ENCODE data around the gene GRM1. TPM values are rescaled to one million over a fixed set of nuclear protein-coding genes. Genes with fewer than 3 reads are reported as not detected.

The GRM1 gene
- total RNA-seq, 1 donor from 2014 or later, result 2.9 TPM

DNA sequence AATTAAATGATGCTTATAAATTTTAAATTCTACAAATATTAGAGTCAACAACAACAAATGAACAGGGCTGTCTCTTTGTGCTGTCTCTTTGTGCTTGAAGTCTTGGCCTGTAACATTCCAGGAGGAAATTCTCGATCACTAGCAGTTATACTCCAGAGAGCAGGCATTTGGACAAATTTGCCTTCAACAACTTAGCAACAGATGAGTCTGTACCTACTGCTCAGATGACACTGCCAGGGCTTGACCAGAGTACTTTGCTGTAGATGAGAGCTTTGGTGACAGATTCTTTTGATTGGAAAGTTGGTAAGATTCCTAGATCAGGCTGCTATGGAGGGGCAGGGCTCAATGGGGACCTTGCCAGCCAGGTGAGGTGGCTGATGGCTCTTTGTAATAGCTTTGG, 217.2 kb downstream of the GRM1 start:
- DNase-seq (ENCODE audit: missing footprints) (no peak), ATAC-seq (no peak)
- intact Hi-C loops (cut with DNase I), result no loop called here

DNA sequence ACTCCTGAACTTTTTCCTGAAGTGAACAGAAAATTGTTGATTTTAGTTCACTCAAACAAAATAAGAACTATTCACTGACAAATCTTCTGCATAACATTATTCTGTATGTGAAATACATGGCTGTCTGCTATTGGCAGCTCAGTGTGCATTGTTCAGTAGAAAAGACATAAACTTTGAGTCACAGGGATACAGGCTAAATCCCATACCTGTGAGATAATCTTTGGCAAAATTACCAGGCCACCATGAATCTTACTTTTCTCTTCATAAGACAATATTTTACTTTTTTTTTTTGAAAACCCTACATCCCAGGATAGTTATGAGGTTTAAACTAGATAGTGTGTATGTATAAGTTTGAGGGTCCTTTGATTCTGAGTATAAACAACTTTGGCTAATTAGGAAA, 224.8 kb downstream of the GRM1 start:
- intact Hi-C loops (cut with DNase I), result no loop called here
- DNase-seq (ENCODE audit: missing footprints) (no peak), ATAC-seq (no peak)

DNA sequence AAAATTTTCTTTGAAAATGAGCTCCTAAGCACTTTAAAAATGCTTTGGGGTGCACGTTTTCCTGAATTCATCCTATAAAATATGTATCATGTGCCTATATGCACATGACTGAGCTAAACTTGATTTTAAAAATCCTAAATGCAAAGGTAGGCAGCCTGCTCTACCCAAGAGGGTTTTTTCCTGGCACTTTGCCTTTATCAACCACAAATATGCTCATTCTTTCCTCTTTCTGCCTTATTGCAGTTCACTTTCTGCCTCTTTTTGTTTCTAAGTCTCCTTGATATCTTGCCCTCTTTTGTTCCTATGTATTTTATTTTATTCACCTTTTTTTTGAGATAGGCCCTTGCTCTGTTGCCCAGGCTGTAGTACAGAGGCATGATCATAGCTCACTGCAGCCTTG, 229.3 kb downstream of the GRM1 start:
- no peak for ATAC-seq
- no peak for DNase-seq (ENCODE audit: missing footprints)
- intact Hi-C loops (cut with DNase I), result no loop called here

DNA sequence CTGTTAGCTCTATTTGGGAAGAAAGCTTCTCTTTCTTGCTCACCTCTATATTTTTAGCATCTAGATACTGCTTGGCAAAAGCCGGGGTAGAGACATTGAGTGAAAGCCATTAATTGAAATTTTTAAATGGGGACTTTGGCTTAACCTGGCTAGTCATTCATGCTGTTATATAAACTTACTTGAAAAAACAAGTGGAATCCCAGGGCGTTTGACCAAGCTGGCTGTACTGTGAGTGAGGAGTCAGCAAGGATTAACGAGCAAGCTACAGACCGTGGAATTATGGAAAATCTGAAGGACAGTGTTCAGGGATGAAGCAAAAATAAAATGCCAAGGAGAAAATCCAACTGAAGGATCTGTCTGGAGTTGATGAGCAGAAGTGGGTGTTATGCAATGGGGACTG, 232.0 kb downstream of the GRM1 start:
- no peak for DNase-seq (ENCODE audit: missing footprints)
- intact Hi-C loops (cut with DNase I), result no loop called here

DNA sequence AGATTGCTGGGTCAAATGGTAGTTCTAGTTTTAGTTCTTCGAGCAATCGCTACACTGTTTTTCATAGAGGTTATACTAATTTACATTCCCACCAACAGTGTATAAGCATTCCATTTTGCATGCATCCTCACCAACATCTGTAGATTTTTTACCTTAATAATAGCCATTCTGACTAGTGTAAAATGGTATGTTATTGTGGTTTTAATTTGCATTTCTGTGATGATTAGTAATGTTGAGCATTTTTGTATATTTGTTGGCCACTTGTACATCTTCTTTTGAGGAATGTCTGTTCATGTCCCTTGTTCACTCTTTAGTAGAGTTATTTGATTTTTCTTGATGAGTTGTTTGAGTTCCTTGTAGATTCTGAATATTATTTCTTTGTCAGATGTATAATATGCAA, 236.2 kb downstream of the GRM1 start:
- intact Hi-C loops (cut with DNase I), result no loop called here
- no peak for ATAC-seq

More for the DNA sequence above, 232.0 kb downstream of the GRM1 start:
- ATAC-seq, result no peak

DNA sequence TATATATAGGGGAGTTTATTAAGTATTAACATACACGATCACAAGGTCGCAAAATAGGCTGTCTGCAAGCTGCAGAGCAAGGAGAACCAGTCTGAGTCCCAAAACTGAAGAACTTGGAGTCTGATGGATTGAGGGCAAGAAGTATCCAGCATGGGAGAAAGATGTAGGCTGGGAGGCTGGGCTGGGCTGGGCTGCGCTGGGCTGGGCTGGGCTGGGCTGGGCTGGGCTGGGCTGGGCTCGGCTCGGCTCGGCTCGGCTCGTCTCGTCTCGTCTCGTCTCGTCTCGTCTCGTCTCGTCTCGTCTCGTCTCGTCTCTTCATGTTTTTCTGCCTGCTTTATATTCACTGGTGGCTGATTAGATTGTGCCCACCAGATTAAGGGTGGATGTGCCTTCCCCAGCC, 238.6 kb downstream of the GRM1 start:
- no peak for ATAC-seq
- intact Hi-C loops (cut with DNase I), result no loop called here
- no peak for DNase-seq (ENCODE audit: missing footprints)

More for the DNA sequence above, 236.2 kb downstream of the GRM1 start:
- DNase-seq (ENCODE audit: missing footprints), result no peak

DNA sequence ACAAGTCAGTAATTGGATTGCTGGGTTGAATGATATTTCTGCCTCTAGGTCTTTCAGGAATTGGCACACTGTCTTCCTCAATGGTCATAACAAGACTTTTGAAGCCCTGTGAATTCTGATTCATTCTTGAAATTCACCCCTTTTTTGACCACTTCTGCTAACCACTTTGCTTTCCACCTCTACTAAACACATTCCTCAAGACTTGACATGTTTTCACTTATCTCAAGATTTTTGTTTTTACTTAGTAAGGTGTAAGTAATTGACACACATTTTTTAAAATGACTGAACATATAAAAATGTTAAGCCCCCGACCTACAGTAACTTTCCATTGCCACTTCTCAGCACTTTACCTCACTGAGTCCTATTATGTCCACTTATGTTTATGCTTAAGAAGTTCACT, 239.1 kb downstream of the GRM1 start:
- DNase-seq (ENCODE audit: missing footprints) (no peak), ATAC-seq (no peak)
- intact Hi-C loops (cut with DNase I), result no loop called here

DNA sequence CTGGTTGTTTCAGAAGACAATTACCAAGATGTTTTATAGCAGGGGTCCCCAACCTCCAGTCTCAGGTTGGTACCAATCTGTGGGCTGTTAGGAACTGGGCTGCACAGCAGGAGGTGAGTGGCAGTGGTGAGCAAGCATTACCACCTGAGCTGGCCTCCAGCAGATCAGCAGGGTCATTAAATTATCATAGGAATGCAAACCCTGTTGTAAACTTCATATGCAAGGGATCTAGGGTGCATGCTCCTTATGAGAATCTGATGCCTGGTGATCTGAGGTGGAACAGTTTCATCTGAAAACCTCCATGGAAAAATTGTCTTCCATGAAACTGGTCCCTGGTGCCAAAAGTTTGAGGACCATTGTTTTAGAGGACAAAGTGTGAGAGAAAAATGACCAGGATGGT, 240.6 kb downstream of the GRM1 start:
- DNase-seq (ENCODE audit: missing footprints) (no peak), ATAC-seq (no peak)
- intact Hi-C loops (cut with DNase I), result no loop called here

DNA sequence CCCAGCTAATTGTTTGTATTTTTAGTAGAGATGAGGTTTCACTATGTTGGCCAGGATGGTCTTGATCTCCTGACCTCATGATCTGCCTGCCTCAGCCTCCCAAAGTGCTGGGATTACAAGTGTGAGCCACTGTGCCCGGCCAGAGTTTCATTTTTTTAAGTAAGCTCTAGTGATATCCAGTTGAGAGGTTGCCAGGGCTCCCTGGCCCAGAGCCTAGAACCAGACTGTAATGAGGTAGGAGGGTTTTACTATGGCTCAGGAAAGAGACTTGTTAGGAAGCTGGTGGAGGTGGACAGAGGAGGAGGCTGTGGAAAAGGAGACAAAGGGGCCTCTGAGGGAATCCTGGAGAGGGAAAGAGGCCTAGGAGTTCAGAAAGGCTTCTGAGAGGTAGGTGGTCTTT, 242.3 kb downstream of the GRM1 start:
- peak; percentile 77 for ATAC-seq
- DNase-seq (ENCODE audit: missing footprints), result peak; percentile 87
- intact Hi-C loops (cut with DNase I), result loop anchor here (10.0 kb wide), 1 partner anchor 306 kb away; the partner anchor contains the start of gene SHPRH

DNA sequence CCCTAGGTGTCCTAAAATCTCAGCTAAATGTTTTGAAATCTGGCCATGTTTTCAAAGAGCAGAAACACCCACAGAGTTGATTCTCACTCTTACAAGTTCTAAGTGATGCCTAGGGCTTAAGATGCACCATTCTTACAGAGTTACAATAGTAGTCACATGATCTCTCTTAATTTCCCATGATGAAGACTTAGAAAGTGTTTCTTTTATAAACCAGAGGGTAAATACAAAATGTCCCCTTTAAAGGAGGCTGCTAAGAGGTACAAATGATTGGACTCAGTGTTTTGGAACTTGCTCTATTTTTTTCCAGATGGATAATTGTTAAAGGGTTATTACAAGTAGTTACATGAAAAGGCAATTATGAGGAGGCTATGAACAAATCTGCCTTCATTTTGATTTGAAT, 244.6 kb downstream of the GRM1 start:
- DNase-seq (ENCODE audit: missing footprints) (no peak), ATAC-seq (no peak)
- intact Hi-C loops (cut with DNase I), result loop anchor here (10.0 kb wide), 1 partner anchor 309 kb away; the partner anchor contains the start of gene SHPRH

DNA sequence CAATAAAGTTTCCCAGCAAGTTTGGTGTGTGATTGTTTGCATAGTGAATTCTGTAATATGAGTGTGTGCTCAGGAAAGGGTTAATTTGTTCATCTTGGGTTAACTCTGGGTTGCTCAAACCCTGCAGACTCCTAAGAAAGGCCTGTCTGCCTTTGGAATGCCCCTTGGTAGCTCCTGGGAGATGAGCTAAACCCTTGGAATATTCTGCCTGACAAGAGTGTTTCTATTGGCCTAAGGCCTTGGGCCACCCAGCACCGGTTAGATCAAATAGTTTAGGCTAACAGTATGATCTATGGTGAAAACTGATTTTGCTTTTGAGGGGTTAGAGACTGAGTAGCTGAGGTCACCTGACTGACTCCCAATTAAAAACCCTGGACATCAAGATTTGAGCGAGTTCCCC, 248.3 kb downstream of the GRM1 start:
- intact Hi-C loops (cut with DNase I), result loop anchor here (10.0 kb wide), 1 partner anchor 312 kb away; the partner anchor contains the start of gene SHPRH
- no peak for ATAC-seq
- no peak for DNase-seq (ENCODE audit: missing footprints)

DNA sequence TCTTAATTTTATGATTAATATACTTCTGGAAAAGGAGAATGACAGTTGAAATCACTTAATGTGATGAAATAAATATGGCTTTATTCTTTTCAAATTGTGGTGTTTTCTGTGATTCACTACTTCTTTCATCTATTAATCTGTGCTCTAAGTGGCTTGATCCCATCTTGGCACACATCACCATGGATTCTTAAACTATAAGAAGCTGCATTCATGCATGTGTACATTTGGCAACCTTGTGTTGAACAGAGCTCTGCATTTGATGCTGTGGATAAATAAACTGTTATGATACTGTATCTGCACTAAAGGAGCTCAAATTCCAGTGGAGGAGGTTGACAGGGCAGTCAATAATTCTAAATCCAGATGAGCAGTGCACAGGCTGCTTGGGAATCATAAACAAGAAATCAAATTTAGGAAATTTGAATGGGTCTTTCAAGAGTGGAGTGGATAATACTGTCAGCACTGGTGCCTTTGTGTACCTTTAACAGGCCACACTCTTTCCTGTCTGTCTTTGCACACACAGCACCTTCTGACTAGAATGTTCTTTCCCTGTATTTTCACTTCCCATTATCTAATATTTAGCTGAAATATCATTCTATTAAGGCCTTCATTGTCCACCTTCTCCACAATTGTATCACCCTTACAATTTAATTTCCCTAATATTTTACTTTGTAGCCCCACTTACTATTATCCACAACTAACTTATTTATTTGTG, 252.9 kb downstream of the GRM1 start:
- no peak for ATAC-seq
- no peak for DNase-seq (ENCODE audit: missing footprints)
- intact Hi-C loops (cut with DNase I), result no loop called here

DNA sequence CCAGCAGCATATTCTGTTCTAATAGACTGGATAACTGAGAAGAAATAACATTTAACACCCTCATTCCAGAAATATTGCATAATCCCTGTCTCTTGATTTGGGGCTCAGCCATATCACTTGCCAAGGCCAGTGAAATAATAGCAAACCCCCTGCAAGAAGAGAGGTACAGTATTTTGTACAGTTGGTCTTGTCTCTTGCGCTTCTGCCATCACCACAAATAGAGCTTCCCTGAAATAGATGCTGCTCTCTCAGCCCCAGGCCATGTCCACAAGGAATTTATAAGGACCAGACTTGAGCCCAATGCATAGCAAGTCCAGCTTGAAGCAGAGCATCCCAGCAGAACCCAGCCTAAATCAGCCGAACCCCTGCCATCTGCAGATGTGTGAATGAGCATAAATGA, 254.0 kb downstream of the GRM1 start:
- no peak for DNase-seq (ENCODE audit: missing footprints)
- intact Hi-C loops (cut with DNase I), result no loop called here
- ATAC-seq, result no peak

DNA sequence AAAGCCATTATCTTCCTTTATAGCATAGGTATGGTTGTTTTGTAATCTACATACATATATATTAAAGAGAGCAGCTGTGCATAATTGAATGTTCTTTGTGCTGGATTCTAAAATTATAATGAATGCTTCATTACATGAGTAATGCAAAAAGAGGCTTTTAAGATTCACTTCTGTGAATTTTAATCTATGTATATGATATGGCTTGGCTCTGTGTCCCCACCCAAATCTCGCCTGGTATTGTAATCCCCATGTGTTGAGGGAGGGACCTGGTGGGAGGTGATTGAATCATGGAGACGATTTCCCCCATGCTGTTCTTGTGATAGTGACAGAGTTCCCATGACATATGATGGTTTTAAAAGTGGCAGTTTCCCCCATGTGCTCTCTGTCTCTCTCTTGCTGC, 255.4 kb downstream of the GRM1 start:
- intact Hi-C loops (cut with DNase I), result no loop called here
- ATAC-seq (no peak), DNase-seq (ENCODE audit: missing footprints) (no peak)

DNA sequence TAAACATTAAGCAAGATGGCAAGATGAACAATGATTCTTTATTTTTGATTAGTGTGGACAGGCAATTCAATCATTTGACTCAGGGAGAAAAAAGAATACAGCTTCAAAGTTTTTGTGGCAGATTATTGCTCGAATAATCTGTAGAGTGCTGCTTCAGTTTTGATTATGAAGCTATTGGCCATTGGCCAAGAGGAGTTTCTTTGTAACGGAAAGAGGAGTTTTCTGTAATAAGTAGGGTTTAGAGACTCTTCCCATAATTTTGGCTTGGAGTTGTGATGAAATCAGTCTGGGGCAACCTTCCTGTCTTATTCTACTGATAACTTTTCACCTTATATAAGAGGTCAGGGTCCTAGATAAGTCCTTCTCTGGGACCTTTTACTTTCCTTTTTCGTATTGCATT, 258.1 kb downstream of the GRM1 start:
- intact Hi-C loops (cut with DNase I), result no loop called here
- DNase-seq (ENCODE audit: missing footprints), result no peak
- no peak for ATAC-seq

DNA sequence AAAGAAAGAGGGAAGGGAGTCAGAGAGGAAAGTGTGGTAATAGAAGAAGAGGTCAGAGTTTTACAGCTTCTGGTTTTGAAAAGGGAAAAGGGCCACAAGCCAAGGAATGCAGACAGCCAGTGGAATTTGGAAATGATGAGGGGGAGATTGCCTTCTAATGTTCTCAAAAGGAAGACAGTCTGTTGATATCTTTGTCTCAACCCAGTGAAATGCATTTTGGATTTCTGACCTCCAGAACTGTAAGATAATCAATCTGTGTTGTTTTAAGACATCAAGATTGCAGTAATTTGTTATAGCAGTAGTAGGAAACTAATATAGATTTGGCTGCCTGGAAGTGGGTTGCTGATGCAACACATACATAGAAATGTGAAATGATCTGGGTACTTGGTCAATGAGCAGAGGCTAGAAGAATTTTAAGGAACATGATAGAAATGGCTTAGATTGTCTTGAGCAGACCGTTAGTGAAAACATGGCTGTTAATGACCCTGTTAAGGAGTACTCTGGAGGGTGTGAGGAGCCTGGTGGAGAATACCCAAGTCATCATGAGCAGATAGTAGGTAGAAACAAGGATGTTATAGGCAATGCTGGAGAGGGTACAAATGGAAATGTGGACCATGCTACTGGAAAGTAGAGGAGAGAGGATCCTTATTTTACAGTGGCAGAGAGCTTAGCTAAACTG, 259.0 kb downstream of the GRM1 start:
- intact Hi-C loops (cut with DNase I), result no loop called here
- ATAC-seq (no peak), DNase-seq (ENCODE audit: missing footprints) (no peak)

DNA sequence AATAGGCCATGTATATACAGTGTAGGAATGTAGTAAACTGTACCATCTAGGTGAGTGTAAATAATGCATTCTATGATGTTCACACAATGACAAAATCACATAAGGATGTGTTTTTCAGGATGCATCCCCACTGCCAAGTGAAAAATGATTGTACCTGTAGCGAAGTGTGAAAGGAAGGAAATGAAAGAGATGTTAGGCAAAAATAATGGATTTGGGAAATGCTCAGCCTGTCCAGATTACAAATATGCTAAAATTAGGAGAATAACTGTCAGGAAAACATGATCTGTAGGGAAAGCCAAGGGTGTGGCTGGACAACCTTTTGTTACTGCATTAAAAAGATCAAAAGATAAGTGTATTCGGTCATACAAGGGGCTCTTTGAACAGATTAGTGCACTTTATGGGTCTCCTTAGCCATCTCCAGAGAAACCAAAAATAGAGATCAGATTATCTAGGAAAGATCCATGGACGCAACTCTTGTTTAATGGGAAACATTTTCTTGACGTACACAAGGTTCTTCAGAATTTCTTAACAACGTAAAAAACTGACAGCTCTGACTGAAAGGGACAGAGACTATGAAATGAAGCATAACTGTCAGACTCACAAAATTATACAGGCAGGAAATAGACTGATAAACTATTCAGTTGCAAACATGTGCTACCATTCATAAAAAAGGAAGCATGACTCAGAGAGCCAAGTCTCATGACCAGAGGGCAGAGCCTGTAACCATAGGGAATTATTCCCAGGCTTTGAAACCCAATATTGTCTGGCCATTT, 261.1 kb downstream of the GRM1 start:
- DNase-seq (ENCODE audit: missing footprints) (no peak), ATAC-seq (no peak)
- intact Hi-C loops (cut with DNase I), result no loop called here

DNA sequence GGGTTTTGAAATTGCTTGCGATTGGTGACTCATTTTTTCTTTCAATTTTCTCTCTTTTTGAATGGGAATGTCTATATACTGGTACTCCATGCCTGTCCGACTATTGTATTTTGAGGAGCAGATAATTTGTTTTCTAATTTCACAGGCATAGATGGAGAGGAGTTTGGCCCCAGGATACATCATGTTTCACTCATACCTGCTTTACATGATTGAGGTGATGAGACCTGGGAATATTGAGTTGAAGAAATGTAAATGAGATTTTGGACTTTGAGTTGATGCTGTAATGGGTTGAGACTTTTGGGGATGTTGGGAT, 261.7 kb downstream of the GRM1 start:
- ATAC-seq (no peak), DNase-seq (ENCODE audit: missing footprints) (no peak)

DNA sequence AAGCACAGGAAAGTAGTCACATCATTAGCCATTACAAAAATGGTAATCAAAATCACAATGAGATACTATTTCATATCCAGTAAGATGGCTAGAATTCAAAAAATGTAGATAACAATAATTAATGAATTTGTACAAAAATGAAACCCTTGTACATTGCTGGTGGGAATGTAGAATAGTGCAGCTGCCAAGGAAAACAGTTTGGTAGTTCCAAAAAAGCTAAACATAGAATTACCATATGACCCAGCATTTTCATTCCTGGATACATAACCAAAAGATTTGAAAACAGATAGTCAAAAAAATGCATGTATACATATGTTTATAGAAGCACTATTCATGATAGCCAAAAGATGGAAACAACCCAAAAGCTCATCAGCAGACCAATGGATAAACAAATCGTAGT, 263.6 kb downstream of the GRM1 start:
- no peak for ATAC-seq
- intact Hi-C loops (cut with DNase I), result no loop called here
- DNase-seq (ENCODE audit: missing footprints), result no peak

More for the DNA sequence above, 261.7 kb downstream of the GRM1 start:
- intact Hi-C loops (cut with DNase I), result no loop called here

DNA sequence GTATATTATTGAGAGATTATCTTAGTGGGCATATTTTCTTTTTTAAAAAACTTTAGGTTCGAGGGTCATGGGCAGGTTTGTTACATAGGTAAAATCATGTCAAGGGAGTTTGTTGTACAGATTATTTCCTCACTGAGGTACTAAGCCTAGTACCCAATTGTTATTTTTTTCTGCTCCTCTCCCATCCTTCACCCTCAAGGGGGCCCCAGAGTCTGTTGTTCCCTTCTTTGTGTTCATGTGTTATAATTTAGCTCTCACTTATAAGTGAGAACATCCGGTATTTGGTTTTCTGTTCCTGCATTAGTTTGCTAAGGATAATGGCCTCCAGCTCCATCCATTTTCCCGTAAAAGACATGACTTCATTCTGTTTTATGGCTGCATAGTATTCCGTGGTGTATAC, 266.8 kb downstream of the GRM1 start:
- intact Hi-C loops (cut with DNase I), result no loop called here
- ATAC-seq (no peak), DNase-seq (ENCODE audit: missing footprints) (no peak)

Data from Right ventricle myocardium inferior (tissue), 1 donor.